Gastrocnemius medialis (tissue), 4 donors: ENCODE data around the gene RASGRP1. TPM values are rescaled to one million over a fixed set of nuclear protein-coding genes. Genes with fewer than 3 reads are reported as not detected.

Source experiments
- ATAC-seq, 2 donors: fragments of 150-250 bp; one replicate each; pipeline ENCODE4 v1.9.1; 2016
- DNase-seq, 2 donors: peaks; one replicate each; pipeline ENCODE4 v3.0.0-alpha.2; 2019
- H3K27ac ChIP-seq, 4 donors: fragments of 200-600 bp; sonication (generic); 1 replicate in 1 of 4; 2 replicates in 3 of 4; pipeline ENCODE4 v1.5.1; 2016 to 2018; ENCODE audit warnings: mild to moderate bottlenecking in 2 of 4, moderate library complexity in 1 of 4
- H3K27me3 ChIP-seq, 3 donors: fragments of 200-600 bp; sonication (generic) in 2 of 3; 1 replicate in 1 of 3; 2 replicates in 2 of 3; pipeline versions ENCODE4 v1.5.1 to v1.6.0; 2016 to 2019; ENCODE audit warnings: mild to moderate bottlenecking in 1 of 3, moderate library complexity in 1 of 3
- H3K36me3 ChIP-seq, 2 donors: fragments of 200-600 bp; sonication (generic) in 1 of 2; one replicate each; pipeline ENCODE4 v1.5.1; 2017 to 2018
- H3K4me1 ChIP-seq, 2 donors: fragments of 200-600 bp; sonication (generic) in 1 of 2; one replicate each; pipeline ENCODE4 v1.5.1; 2016 to 2017; ENCODE audit warnings: mild to moderate bottlenecking in 2 of 2
- H3K4me3 ChIP-seq, 4 donors: fragments of 200-600 bp; sonication (generic) in 3 of 4; 1 replicate in 1 of 4; 2 replicates in 3 of 4; pipeline ENCODE4 v1.5.1; 2016 to 2019; ENCODE audit warnings: mild to moderate bottlenecking in 2 of 4
- H3K9me3 ChIP-seq, 3 donors: fragments of 200-600 bp; sonication (generic) in 2 of 3; 1 replicate in 1 of 3; 2 replicates in 2 of 3; pipeline ENCODE4 v1.5.1; 2016 to 2019
- POLR2A ChIP-seq, 2 donors: fragments of 450-650 bp; IDR thresholded peaks; one replicate each; pipeline ENCODE4 v1.6.1; 2017; ENCODE audit warnings: antibody characterized with exemption in 2 of 2, mild to moderate bottlenecking in 2 of 2, moderate library complexity in 2 of 2
- in situ Hi-C, 4 donors: fragments of 200-750 bp; cut with MboI; loops; one replicate each; pipeline versions ENCODE4 v1.15.0 to v1.8.0; 2017; ENCODE audit warnings: low sequenced_read_pairs in 4 of 4
- intact Hi-C: fragments of 100-400 bp; cut with DNase I; formaldehyde crosslinking; loops from one replicate; pipeline ENCODE4 v1.15.1; 2023; ENCODE audit warnings: low total_unique reads
- total RNA-seq, 4 donors: library from RNA; depleted of rRNA; stranded (reverse); fragments of >200 nt; gene quantifications; one replicate each; pipeline versions ENCODE4 v1.1.0 to v1.2.3, GENCODE V29; 2016
- TF ChIP-seq, protein P1 (sequence below), 5 experiments: fragments of 450-650 bp in 3 of 5; fragments of 200-600 bp in 2 of 5; sonication (generic) in 2 of 5; IDR thresholded peaks in 4 of 5; conservative IDR thresholded peaks in 1 of 5; 1 replicate in 4 of 5; 2 replicates in 1 of 5; pipeline ENCODE4 v1.5.1; 2016 to 2019; ENCODE audit warnings: antibody characterized with exemption in 5 of 5, mild to moderate bottlenecking in 3 of 5, moderate library complexity in 3 of 5

Gene RASGRP1
- total RNA-seq, 4 donors from 2014 or later: 0.44 to 0.85 TPM; not detected in 2

DNA sequence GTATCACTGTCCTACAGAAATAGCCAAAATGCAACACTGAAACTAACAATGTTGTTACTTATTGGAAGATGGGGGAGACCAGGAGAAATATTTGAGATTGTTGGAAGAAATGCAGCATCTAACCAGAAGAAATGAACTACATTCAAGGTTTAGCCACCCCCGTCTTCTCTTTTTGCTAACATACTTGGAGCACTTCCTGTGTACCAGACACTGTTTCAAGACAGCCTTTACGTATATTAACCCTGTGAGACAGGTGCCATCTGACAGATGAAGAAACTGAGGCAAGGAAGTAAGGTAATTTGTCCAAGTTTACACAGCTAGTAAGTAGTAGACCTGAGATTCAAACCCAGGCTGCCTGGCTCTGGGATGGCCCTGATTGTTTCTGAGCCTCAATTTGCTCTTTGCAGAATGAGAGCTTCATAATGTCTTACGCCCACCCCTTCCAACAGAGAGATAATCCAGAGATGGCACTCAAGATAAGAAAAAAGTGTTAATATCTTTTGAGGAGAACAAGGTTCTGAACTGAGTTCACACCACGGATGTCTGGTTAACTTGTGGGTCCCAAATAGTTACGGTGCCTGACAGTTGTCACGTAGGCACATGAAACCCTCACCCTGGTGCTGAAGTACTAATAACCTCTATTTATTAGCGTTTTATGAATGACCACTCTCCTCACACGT lies 26.1 kb downstream of the RASGRP1 start:
- DNase-seq (no peak), ATAC-seq (no peak)
- no peaks in the 10 kb centered on the region for H3K36me3 ChIP-seq
- H3K4me1 ChIP-seq: no peaks in the 10 kb centered on the region
- H3K27ac ChIP-seq: no peak overlapping the region
- H3K4me3 ChIP-seq: no peak overlapping the region
- TF ChIP-seq, protein P1, sequence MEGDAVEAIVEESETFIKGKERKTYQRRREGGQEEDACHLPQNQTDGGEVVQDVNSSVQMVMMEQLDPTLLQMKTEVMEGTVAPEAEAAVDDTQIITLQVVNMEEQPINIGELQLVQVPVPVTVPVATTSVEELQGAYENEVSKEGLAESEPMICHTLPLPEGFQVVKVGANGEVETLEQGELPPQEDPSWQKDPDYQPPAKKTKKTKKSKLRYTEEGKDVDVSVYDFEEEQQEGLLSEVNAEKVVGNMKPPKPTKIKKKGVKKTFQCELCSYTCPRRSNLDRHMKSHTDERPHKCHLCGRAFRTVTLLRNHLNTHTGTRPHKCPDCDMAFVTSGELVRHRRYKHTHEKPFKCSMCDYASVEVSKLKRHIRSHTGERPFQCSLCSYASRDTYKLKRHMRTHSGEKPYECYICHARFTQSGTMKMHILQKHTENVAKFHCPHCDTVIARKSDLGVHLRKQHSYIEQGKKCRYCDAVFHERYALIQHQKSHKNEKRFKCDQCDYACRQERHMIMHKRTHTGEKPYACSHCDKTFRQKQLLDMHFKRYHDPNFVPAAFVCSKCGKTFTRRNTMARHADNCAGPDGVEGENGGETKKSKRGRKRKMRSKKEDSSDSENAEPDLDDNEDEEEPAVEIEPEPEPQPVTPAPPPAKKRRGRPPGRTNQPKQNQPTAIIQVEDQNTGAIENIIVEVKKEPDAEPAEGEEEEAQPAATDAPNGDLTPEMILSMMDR (IDR thresholded peaks at IDR 0.05 in 4 of 5, conservative IDR thresholded peaks at IDR 0.05 in 1 of 5): no peak
- TF ChIP-seq POLR2A (IDR thresholded peaks at IDR 0.05): no peak
- no peaks in the 10 kb centered on the region for H3K9me3 ChIP-seq
- no peaks in the 10 kb centered on the region for H3K27me3 ChIP-seq
- intact Hi-C loops: no loop called here
- in situ Hi-C loops: no loop called here

DNA sequence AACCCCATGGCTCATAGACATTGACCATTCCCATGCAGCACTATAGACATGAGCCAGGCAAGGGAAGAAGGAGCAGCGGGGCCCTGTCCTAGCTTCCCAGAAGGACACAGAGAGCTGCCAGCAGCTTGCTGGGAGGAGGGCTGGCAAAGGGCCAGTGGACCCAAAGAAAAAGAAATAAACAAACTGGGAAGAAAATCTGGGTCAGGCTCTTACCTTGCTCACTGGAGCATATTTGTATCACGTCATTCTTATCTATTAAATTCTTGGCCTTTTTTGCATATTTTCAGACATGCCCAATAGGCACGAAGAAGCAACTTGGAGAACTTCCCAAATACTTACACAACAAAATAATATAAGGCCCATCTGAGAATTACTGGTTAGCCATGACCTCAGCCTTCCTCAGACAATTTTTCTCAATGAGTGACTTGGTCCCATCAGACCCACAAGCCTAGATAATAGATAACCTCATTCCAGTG lies 28.4 kb downstream of the RASGRP1 start:
- Histone ChIP-seq H3K9me3 (no peaks in the 10 kb centered on the region), H3K4me3 (no peak overlapping the region), H3K36me3 (no peaks in the 10 kb centered on the region), H3K27me3 (no peaks in the 10 kb centered on the region), H3K4me1 (no peaks in the 10 kb centered on the region), H3K27ac (no peak overlapping the region)
- in situ Hi-C loops (no loop called here), intact Hi-C loops (no loop called here)
- TF ChIP-seq POLR2A (IDR thresholded peaks at IDR 0.05): no peak
- TF ChIP-seq, protein P1 (IDR thresholded peaks at IDR 0.05 in 4 of 5, conservative IDR thresholded peaks at IDR 0.05 in 1 of 5): no peak
- DNase-seq (no peak), ATAC-seq (no peak)

DNA sequence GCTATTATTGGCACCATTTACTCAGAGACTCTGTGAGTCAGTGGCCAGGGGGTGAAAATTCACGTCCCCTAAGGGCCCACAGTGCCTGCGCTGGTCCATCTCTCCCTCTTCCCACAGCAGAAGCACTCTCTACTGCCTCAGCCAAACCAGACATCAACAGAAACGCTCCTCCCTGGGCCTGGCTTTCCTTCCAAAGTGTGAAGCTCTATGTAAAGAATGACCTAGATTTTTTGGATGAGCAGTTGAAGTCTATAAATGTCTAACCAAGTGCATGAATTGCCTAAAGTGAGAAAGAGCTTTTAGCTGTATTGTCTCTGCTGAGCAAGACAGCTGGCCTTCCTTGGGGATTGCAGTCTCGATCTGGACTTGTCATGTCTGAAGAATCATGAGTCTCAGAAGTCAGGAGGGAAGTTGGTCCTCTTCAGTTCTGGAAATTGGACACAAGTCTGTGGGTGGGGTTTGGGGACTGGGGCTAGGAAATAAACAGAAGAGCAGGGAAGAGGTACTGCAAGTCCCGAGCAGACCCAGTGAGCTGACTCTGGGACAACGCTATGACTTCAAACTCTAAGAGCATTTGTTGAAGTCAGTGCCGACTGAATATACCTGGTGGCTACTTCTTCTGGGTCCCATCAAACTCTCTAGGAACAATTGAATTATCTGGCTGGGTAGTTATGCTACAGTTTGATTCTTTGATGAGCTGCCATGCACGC lies 29.0 kb downstream of the RASGRP1 start:
- Histone ChIP-seq H3K4me1 (no peaks in the 10 kb centered on the region), H3K36me3 (no peaks in the 10 kb centered on the region), H3K9me3 (no peaks in the 10 kb centered on the region), H3K27ac (no peak overlapping the region), H3K27me3 (no peaks in the 10 kb centered on the region), H3K4me3 (no peak overlapping the region)
- TF ChIP-seq POLR2A (IDR thresholded peaks at IDR 0.05): no peak
- TF ChIP-seq, protein P1 (IDR thresholded peaks at IDR 0.05 in 4 of 5, conservative IDR thresholded peaks at IDR 0.05 in 1 of 5): no peak
- ATAC-seq: no peak
- DNase-seq: no peak
- intact Hi-C loops (no loop called here), in situ Hi-C loops (no loop called here)

DNA sequence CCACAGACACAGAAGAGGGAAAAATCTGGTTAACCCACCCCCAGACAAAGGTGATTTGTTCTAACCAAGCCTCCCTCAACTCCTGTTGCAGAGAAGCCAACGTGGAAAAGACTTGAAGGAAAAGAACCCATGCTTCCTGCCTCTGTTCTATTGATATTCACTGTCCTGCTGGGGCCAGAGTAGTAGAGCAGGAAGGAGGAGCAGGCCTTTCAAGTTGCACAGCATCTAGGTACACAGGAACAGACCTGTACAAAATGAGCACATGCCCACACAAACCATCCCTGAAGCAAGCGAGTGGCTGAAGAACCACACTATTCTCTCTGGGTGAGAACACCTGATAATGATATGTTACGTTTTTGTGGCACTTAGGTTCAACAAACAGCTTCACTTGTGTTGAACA lies 29.9 kb downstream of the RASGRP1 start:
- intact Hi-C loops: no loop called here
- DNase-seq (no peak), ATAC-seq (no peak)
- Histone ChIP-seq H3K4me1 (no peaks in the 10 kb centered on the region), H3K4me3 (no peak overlapping the region), H3K27me3 (no peaks in the 10 kb centered on the region), H3K27ac (no peak overlapping the region), H3K36me3 (no peaks in the 10 kb centered on the region), H3K9me3 (no peaks in the 10 kb centered on the region)
- in situ Hi-C loops: no loop called here
- TF ChIP-seq, protein P1 (IDR thresholded peaks at IDR 0.05 in 4 of 5, conservative IDR thresholded peaks at IDR 0.05 in 1 of 5): no peak
- no peak for TF ChIP-seq POLR2A (IDR thresholded peaks at IDR 0.05)
